Thyroid gland (tissue), 4 donors: ENCODE results near the gene CD320.

Source experiments
- POLR2A ChIP-seq, 2 donors: fragments of 450-650 bp; IDR thresholded peaks; one replicate each; pipeline ENCODE4 v1.6.1; 2017; ENCODE audit warnings: antibody characterized with exemption in 2 of 2, mild to moderate bottlenecking in 2 of 2, moderate library complexity in 1 of 2
- TF ChIP-seq, protein P1 (sequence below), 6 experiments: fragments of 200-600 bp in 3 of 6; fragments of 450-650 bp in 3 of 6; sonication (generic) in 3 of 6; IDR thresholded peaks; one replicate each; pipeline ENCODE4 v1.5.1; 2016 to 2019; ENCODE audit warnings: antibody characterized with exemption in 6 of 6, mild to moderate bottlenecking in 2 of 6, inconsistent platforms in 1 of 6, moderate library complexity in 1 of 6

DNA sequence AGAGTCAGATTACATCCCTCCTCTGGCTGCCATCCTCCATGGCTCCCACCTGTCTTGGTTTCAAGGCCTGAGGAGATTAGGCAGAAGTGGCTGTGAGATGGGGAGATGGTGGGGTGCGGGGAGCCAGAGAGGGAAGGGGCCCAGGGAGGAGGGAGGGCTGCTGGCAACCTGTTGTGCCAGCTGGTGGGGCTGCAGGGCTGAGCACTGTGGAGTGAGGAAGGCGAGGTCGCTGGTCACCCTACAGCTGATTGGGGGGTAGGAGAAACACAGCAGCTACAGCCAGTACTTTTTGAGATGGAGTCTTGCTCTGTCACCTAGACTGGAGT is 48.3 kb downstream of the CD320 start:
- TF ChIP-seq, protein P1, sequence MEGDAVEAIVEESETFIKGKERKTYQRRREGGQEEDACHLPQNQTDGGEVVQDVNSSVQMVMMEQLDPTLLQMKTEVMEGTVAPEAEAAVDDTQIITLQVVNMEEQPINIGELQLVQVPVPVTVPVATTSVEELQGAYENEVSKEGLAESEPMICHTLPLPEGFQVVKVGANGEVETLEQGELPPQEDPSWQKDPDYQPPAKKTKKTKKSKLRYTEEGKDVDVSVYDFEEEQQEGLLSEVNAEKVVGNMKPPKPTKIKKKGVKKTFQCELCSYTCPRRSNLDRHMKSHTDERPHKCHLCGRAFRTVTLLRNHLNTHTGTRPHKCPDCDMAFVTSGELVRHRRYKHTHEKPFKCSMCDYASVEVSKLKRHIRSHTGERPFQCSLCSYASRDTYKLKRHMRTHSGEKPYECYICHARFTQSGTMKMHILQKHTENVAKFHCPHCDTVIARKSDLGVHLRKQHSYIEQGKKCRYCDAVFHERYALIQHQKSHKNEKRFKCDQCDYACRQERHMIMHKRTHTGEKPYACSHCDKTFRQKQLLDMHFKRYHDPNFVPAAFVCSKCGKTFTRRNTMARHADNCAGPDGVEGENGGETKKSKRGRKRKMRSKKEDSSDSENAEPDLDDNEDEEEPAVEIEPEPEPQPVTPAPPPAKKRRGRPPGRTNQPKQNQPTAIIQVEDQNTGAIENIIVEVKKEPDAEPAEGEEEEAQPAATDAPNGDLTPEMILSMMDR (IDR thresholded peaks at IDR 0.05): no peak
- TF ChIP-seq POLR2A (IDR thresholded peaks at IDR 0.05): no peak
